ENCODE measurements around the gene IFIH1.

The IFIH1 gene

GRCh38 chr2:162318328-162319180 lies at the start of gene IFIH1:
Gene IFIH1, minus strand, starts transcription at chr2:162318684. Its CDS starts 377 bp downstream, at chr2:162318307.
- FAIRE-seq (peak; percentile 42), DNase-seq (ENCODE audit: insufficient read length, low spot score) (peak; percentile 80)

- FAIRE-seq (no peak), DNase-seq (ENCODE audit: insufficient read length, low spot score) (no peak)
These were observed 46.9 kb upstream of the IFIH1 start for GRCh38 chr2:162365392-162365791.

- FAIRE-seq = no peak
- no peak for DNase-seq (ENCODE audit: insufficient read length, low spot score)
These were observed 26.1 kb upstream of the IFIH1 start for GRCh38 chr2:162344617-162344950.

GRCh38 chr2:162343824-162344616 lies 25.5 kb upstream of the IFIH1 start, which contains the start of gene GCA:
Gene GCA, plus strand, starts transcription at chr2:162344132. Its CDS starts 117 bp downstream, at chr2:162344249.
- FAIRE-seq = peak; percentile 99

GRCh38 chr2:162343492-162343823 lies 25.0 kb upstream of the IFIH1 start:
- DNase-seq (ENCODE audit: insufficient read length, low spot score) (no peak), FAIRE-seq (no peak)

More at GRCh38 chr2:162343824-162344616, 25.5 kb upstream of the IFIH1 start, which contains the start of gene GCA:
- DNase-seq (ENCODE audit: insufficient read length, low spot score) = peak; percentile 94

- DNase-seq (ENCODE audit: insufficient read length, low spot score) = no peak
- FAIRE-seq = no peak
These were observed 24.4 kb upstream of the IFIH1 start for GRCh38 chr2:162342841-162343240.

GRCh38 chr2:162342321-162342720 lies 23.8 kb upstream of the IFIH1 start:
- no peak for FAIRE-seq

GRCh38 chr2:162340822-162341221 lies 22.3 kb upstream of the IFIH1 start:
- DNase-seq (ENCODE audit: insufficient read length, low spot score) (no peak), FAIRE-seq (no peak)

More at GRCh38 chr2:162342321-162342720, 23.8 kb upstream of the IFIH1 start:
- DNase-seq (ENCODE audit: insufficient read length, low spot score) = no peak

- no peak for FAIRE-seq
These were observed 19.4 kb upstream of the IFIH1 start for GRCh38 chr2:162337868-162338267.

GRCh38 chr2:162333968-162334367 lies 15.5 kb upstream of the IFIH1 start:
- peak; percentile 31 for DNase-seq (ENCODE audit: insufficient read length, low spot score)

More at GRCh38 chr2:162337868-162338267, 19.4 kb upstream of the IFIH1 start:
- DNase-seq (ENCODE audit: insufficient read length, low spot score) = no peak

GRCh38 chr2:162330881-162331280 lies 12.4 kb upstream of the IFIH1 start:
- DNase-seq (ENCODE audit: insufficient read length, low spot score) = no peak
- no peak for FAIRE-seq

More at GRCh38 chr2:162333968-162334367, 15.5 kb upstream of the IFIH1 start:
- no peak for FAIRE-seq

GRCh38 chr2:162328424-162329157 lies 10.1 kb upstream of the IFIH1 start:
- no peak for DNase-seq (ENCODE audit: insufficient read length, low spot score)
- FAIRE-seq = no peak

GRCh38 chr2:162327806-162328205 lies 9.3 kb upstream of the IFIH1 start:
- DNase-seq (ENCODE audit: insufficient read length, low spot score) (no peak), FAIRE-seq (no peak)

- DNase-seq (ENCODE audit: insufficient read length, low spot score) = no peak
These were observed 8.8 kb upstream of the IFIH1 start for GRCh38 chr2:162327134-162327769.

GRCh38 chr2:162324953-162325352 lies 6.5 kb upstream of the IFIH1 start:
- DNase-seq (ENCODE audit: insufficient read length, low spot score) (no peak), FAIRE-seq (no peak)

More at GRCh38 chr2:162327134-162327769, 8.8 kb upstream of the IFIH1 start:
- FAIRE-seq = no peak

- no peak for DNase-seq (ENCODE audit: insufficient read length, low spot score)
- FAIRE-seq = no peak
These were observed 2.5 kb upstream of the IFIH1 start for GRCh38 chr2:162320864-162321517.

- no peak for FAIRE-seq
- no peak for DNase-seq (ENCODE audit: insufficient read length, low spot score)
These were observed 590 bp downstream of the IFIH1 start for GRCh38 chr2:162317861-162318327.

- DNase-seq (ENCODE audit: insufficient read length, low spot score) (no peak), FAIRE-seq (no peak)
These were observed 1.3 kb downstream of the IFIH1 start for GRCh38 chr2:162317058-162317742.

GRCh38 chr2:162316590-162316989 lies 1.9 kb downstream of the IFIH1 start:
- no peak for FAIRE-seq
- no peak for DNase-seq (ENCODE audit: insufficient read length, low spot score)
